Measurements from ENCODE around the gene ANK3. TPM values are rescaled to one million over a fixed set of nuclear protein-coding genes. Genes with fewer than 3 reads are reported as not detected.

Gene ANK3
- total RNA-seq, 2 donors from 2014 or later = 65.0 to 79.5 TPM

- H3K36me3 ChIP-seq (ENCODE audit: control insufficient read depth, insufficient read depth, low read length) = no peaks in the 10 kb centered on the region
- Mint-ChIP-seq H3K9me3 (no peaks in the 10 kb centered on the region), H3K4me1 (peaks cover 4% of the 10 kb centered on the region), H3K27me3 (ENCODE audit: insufficient read depth) (no peaks in the 10 kb centered on the region), H3K36me3 (ENCODE audit: low read depth) (no peaks in the 10 kb centered on the region), H3K4me3 (no peak overlapping the region), H3K27ac (no peak overlapping the region)
- TF ChIP-seq CTCF (conservative IDR thresholded peaks at IDR 0.05) = no peak
- DNase-seq = no peak
- WGBS, 2 experiments (ENCODE audit: insufficient coverage in 1 of 2, insufficient read length in 1 of 2) = 77% methylated on average over 3 of the region's 3 CpGs; no CpG with 5 or more reads in 1 of the 2 experiments
- no peaks in the 10 kb centered on the region for H3K9me3 ChIP-seq (ENCODE audit: control insufficient read depth, low read length)
- no peaks in the 10 kb centered on the region for H3K27me3 ChIP-seq (ENCODE audit: control insufficient read depth, insufficient read depth, low read length, poor library complexity, severe bottlenecking)
- no peaks in the 10 kb centered on the region for H3K4me1 ChIP-seq (ENCODE audit: control insufficient read depth, insufficient read depth, low read length)
- no peak overlapping the region for H3K27ac ChIP-seq (ENCODE audit: low read depth, low read length)
- H3K9ac ChIP-seq (ENCODE audit: extremely low read depth, low read length, poor library complexity, severe bottlenecking) = no peak overlapping the region
- H3K4me3 ChIP-seq (ENCODE audit: low read length) = no peak overlapping the region
These were observed 398.0 kb downstream of the ANK3 start for GRCh38 chr10:59991661-59992060.

GRCh38 chr10:59991117-59991516, 398.6 kb downstream of the ANK3 start:
- no peak overlapping the region for H3K9ac ChIP-seq (ENCODE audit: extremely low read depth, low read length, poor library complexity, severe bottlenecking)
- Mint-ChIP-seq H3K36me3 (ENCODE audit: low read depth) (no peaks in the 10 kb centered on the region), H3K4me3 (no peak overlapping the region), H3K9me3 (no peaks in the 10 kb centered on the region), H3K27me3 (ENCODE audit: insufficient read depth) (no peaks in the 10 kb centered on the region), H3K4me1 (peaks cover 4% of the 10 kb centered on the region), H3K27ac (no peak overlapping the region)
- no peaks in the 10 kb centered on the region for H3K36me3 ChIP-seq (ENCODE audit: control insufficient read depth, insufficient read depth, low read length)
- H3K27me3 ChIP-seq (ENCODE audit: control insufficient read depth, insufficient read depth, low read length, poor library complexity, severe bottlenecking) = no peaks in the 10 kb centered on the region
- TF ChIP-seq CTCF (conservative IDR thresholded peaks at IDR 0.05) = no peak
- H3K27ac ChIP-seq (ENCODE audit: low read depth, low read length) = no peak overlapping the region
- DNase-seq = no peak
- no peak overlapping the region for H3K4me3 ChIP-seq (ENCODE audit: low read length)
- no peaks in the 10 kb centered on the region for H3K9me3 ChIP-seq (ENCODE audit: control insufficient read depth, low read length)
- H3K4me1 ChIP-seq (ENCODE audit: control insufficient read depth, insufficient read depth, low read length) = no peaks in the 10 kb centered on the region

- no peaks in the 10 kb centered on the region for H3K9me3 ChIP-seq (ENCODE audit: control insufficient read depth, low read length)
- no peak overlapping the region for H3K4me3 Mint-ChIP-seq
- DNase-seq = no peak
- H3K27ac ChIP-seq (ENCODE audit: low read depth, low read length) = no peak overlapping the region
- H3K4me1 Mint-ChIP-seq = peaks cover 5% of the 10 kb centered on the region
- H3K4me1 ChIP-seq (ENCODE audit: control insufficient read depth, insufficient read depth, low read length) = no peaks in the 10 kb centered on the region
- H3K27ac Mint-ChIP-seq = no peak overlapping the region
- no peaks in the 10 kb centered on the region for H3K36me3 ChIP-seq (ENCODE audit: control insufficient read depth, insufficient read depth, low read length)
- H3K27me3 Mint-ChIP-seq (ENCODE audit: insufficient read depth) = no peaks in the 10 kb centered on the region
- H3K4me3 ChIP-seq (ENCODE audit: low read length) = no peak overlapping the region
- H3K27me3 ChIP-seq (ENCODE audit: control insufficient read depth, insufficient read depth, low read length, poor library complexity, severe bottlenecking) = no peaks in the 10 kb centered on the region
- no peaks in the 10 kb centered on the region for H3K36me3 Mint-ChIP-seq (ENCODE audit: low read depth)
- H3K9ac ChIP-seq (ENCODE audit: extremely low read depth, low read length, poor library complexity, severe bottlenecking) = no peak overlapping the region
- H3K9me3 Mint-ChIP-seq = no peaks in the 10 kb centered on the region
- no peak for TF ChIP-seq CTCF (conservative IDR thresholded peaks at IDR 0.05)
These were observed 404.0 kb downstream of the ANK3 start for GRCh38 chr10:59985639-59986038.
